ENCODE data around the gene LLGL1. TPM values are rescaled to one million over a fixed set of nuclear protein-coding genes. Genes with fewer than 3 reads are reported as not detected.

LLGL1 gene
- total RNA-seq, 2 experiments from 2014 or later, result 17.5 to 18.4 TPM

DNA sequence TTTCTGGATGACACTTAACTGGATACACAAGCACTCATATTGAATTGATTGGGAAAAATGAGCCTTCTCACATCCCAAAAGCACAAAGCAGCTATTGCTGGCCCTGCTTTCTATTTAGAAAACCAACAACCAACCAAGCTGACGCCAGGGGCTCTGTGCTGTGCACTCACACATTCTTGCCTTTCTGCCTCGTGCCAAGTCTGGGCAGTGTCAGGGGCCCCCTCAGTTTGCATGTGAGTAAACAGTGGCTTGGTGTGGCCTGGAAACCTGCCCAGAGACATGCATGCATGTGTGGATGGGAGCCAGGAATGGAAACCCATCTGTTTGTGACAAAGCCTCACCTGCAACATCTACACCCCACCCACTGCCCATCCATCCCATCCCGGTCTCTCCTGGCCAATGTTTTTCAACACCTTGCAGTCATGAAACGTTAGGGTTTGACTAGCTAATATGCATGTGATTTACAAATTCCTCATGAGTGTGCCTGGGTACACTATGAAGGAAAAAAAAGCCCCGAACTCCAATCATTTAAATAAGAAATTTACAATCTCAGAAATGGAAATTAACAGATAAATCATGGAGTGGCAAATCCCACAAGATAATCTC is 55.4 kb downstream of the LLGL1 start:
- no peak for DNase-seq
- ChIA-PET CTCF (interaction anchor here (0.5 kb wide), 1 partner anchor 72 kb away, joined by 3 read pairs; no protein-coding TSS in a partner anchor), POLR2A (no interaction called here)
- Mint-ChIP-seq H3K9me3 (ENCODE audit: low read depth) (no peaks in the 10 kb centered on the region), H3K4me1 (no peaks in the 10 kb centered on the region), H3K36me3 (ENCODE audit: low read depth) (peaks cover 47% of the 10 kb centered on the region), H3K27me3 (no peaks in the 10 kb centered on the region), H3K4me3 (no peak overlapping the region), H3K27ac (no peak overlapping the region)
- ATAC-seq, result no peak
- intact Hi-C loops (cut with DNase I, micrococcal nuclease), result no loop called here

DNA sequence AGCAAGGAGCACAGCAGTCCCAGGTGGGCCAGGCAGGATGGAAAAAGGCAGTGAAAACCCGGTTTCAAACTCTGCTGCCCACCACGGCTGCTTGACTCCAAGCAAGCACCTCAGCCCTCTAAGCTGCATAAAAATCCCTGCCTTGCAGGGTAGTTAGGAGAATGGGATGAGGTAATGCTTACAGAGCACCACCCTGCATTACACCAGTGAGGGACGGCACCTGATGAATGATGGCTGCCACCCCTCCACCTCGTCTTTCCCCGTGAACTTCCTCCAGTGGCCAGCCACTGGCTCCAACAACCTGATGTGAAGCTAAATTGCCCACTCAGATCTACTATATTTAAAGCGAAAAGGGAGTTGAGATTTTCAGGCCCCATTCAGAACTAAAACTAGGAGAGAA is 56.4 kb downstream of the LLGL1 start:
- intact Hi-C loops (cut with DNase I, micrococcal nuclease), result no loop called here
- Mint-ChIP-seq H3K9me3 (ENCODE audit: low read depth) (no peaks in the 10 kb centered on the region), H3K27ac (no peak overlapping the region), H3K27me3 (no peaks in the 10 kb centered on the region), H3K36me3 (ENCODE audit: low read depth) (peaks cover 53% of the 10 kb centered on the region), H3K4me1 (no peaks in the 10 kb centered on the region), H3K4me3 (no peak overlapping the region)
- ChIA-PET POLR2A (no interaction called here), CTCF (no interaction called here)
- DNase-seq (no peak), ATAC-seq (no peak)

DNA sequence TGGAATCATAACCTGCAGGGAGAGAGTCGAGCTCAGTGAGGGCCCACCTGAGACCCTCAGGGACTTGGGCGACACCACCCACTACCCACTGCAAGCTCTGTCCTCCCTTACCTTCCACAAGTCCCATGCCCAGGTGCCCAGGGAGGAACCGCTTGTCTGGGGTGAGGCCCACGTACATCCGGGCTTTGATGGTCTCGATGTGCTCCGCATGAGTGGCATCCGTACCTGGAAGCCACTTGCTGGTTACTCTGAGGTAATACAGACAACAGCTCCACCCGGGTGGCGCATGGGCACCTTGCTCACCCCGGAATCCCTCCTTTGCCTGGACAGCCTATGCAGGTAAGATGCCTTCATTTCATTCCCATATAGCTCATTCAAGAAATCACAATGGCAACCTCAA is 59.9 kb downstream of the LLGL1 start:
- POLR2A ChIA-PET, result no interaction called here
- Mint-ChIP-seq H3K36me3 (ENCODE audit: low read depth) (peaks cover 64% of the 10 kb centered on the region), H3K27ac (no peak overlapping the region), H3K4me3 (no peak overlapping the region), H3K27me3 (no peaks in the 10 kb centered on the region), H3K9me3 (ENCODE audit: low read depth) (no peaks in the 10 kb centered on the region), H3K4me1 (no peaks in the 10 kb centered on the region)
- intact Hi-C loops (cut with DNase I, micrococcal nuclease), result no loop called here
- DNase-seq (no peak), ATAC-seq (no peak)
- CTCF ChIA-PET, result interaction anchor here (0.9 to 1.2 kb wide), 2 partner anchors 17 to 36 kb away, joined by 4 to 5 read pairs; no protein-coding TSS in a partner anchor

DNA sequence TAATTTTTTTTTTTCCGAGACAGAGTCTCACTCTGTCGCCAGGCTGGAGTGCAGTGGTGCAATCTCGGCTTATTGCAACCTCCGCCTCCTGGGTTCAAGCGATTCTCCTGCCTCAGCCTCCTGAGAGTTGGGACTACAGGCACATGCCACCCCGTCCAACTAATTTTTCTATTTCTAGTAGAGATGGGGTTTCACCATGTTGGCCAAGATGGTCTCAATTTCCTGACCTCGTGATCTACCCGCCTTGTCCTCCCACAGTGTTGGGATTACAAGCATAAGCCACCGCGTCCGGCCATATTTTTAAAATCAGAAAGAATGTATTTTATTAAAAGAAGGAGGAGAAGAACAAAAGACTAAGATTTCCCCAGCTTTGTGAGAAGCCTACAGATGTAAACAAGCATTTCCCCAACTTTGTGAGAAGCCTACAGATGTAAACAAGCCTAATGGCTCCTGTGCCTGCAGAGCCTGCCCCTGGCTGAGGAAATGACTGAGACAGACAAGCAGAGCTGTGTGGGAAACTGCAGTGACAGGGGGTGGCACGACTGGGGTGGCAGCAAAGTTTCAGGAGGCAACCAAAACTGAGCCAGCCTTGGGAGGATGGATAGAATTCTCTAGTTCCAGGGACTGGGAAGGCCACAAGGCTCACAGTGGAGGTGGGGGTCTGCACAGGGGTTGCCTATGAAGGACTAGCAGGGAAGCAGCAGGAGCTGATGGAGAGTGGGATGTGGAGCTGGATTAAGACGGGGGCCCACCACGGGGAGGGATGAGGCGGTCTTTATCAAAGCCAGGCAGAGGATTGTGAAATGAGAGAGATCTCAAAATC is 66.5 kb downstream of the LLGL1 start:
- H3K4me1 Mint-ChIP-seq, result no peaks in the 10 kb centered on the region
- H3K36me3 Mint-ChIP-seq (ENCODE audit: low read depth), result peaks cover 50% of the 10 kb centered on the region
- no peak overlapping the region for H3K4me3 Mint-ChIP-seq
- CTCF ChIA-PET, result no interaction called here
- H3K27ac Mint-ChIP-seq, result no peak overlapping the region
- no peaks in the 10 kb centered on the region for H3K9me3 Mint-ChIP-seq (ENCODE audit: low read depth)
- POLR2A ChIA-PET, result interaction anchor here (0.7 kb wide), 1 partner anchor 27 kb away, joined by 3 read pairs; no protein-coding TSS in a partner anchor
- ATAC-seq (no peak), DNase-seq (no peak)
- intact Hi-C loops (cut with DNase I, micrococcal nuclease), result no loop called here
- H3K27me3 Mint-ChIP-seq, result no peaks in the 10 kb centered on the region

Other genes starting within 250 kb of the LLGL1 start
- gene ATPAF2, start 186.5 kb upstream of the LLGL1 start, total RNA-seq, result 10 to 100 TPM; 32.9 to 40.3 TPM
- gene GID4, start 186.2 kb upstream of the LLGL1 start, total RNA-seq, result 1 to 10 TPM; 6.7 to 7.7 TPM
- 10 to 100 TPM; 42.5 to 45.6 TPM for gene DRG2, start 137.7 kb upstream of the LLGL1 start, total RNA-seq
- 1 to 10 TPM; 1.1 to 1.5 TPM for gene MYO15A, start 116.9 kb upstream of the LLGL1 start, total RNA-seq
- gene ALKBH5, start 41.8 kb upstream of the LLGL1 start, total RNA-seq, result 100 to 1,000 TPM; 163 to 168 TPM
- gene FLII, start 33.1 kb downstream of the LLGL1 start, total RNA-seq, result 100 to 1,000 TPM; 282 to 364 TPM
- 1 to 10 TPM; 3.3 to 5.2 TPM for gene MIEF2, start 35.0 kb downstream of the LLGL1 start, total RNA-seq
- 10 to 100 TPM; 44.1 to 57.9 TPM for gene TOP3A, start 89.4 kb downstream of the LLGL1 start, total RNA-seq
- gene SMCR8, start 89.7 kb downstream of the LLGL1 start, total RNA-seq, result 10 to 100 TPM; 13.2 to 14.5 TPM
- gene SHMT1, start 137.9 kb downstream of the LLGL1 start, total RNA-seq, result 10 to 100 TPM; 58.7 to 61.0 TPM
- gene EVPLL, start 152.1 kb downstream of the LLGL1 start, total RNA-seq, result under 1 TPM in 1 of 2 experiments, not detected in 1; 0.37 TPM

All from activated CD4-positive, alpha-beta T cell treated with anti-CD3 and anti-CD28 coated beads for 36 hours (primary cell).